ENCODE measurements around the gene LEO1. TPM values are rescaled to one million over a fixed set of nuclear protein-coding genes. Genes with fewer than 3 reads are reported as not detected.
A peak's percentile ranks its signal among the peaks of the same experiment; 100 is the strongest.

Gene LEO1
- total and polyA plus RNA-seq, 2 experiments from 2014 or later: 28.1 to 36.0 TPM

GRCh38 chr15:52014616-52015015 lies 43.0 kb upstream of the LEO1 start:
- Histone ChIP-seq H3F3A (ENCODE audit: insufficient read depth) (peaks cover 28% of the 10 kb centered on the region), H3K4me2 (ENCODE audit: unreplicated experiment) (no peak overlapping the region), H4K20me1 (ENCODE audit: insufficient read depth) (no peaks in the 10 kb centered on the region), H2AFZ (no peak overlapping the region), H3K79me2 (ENCODE audit: insufficient read depth) (no peaks in the 10 kb centered on the region), H3K4me3 (no peak overlapping the region), H3K27ac (no peak overlapping the region), H3K9me3 (ENCODE audit: low read depth) (no peaks in the 10 kb centered on the region), H3K27me3 (replicated peaks; ENCODE audit: insufficient read depth) (no peaks in the 10 kb centered on the region), H3K9ac (no peak overlapping the region), H3K4me1 (ENCODE audit: insufficient read depth) (peaks cover 16% of the 10 kb centered on the region), H3K9me2 (ENCODE audit: insufficient read depth) (no peaks in the 10 kb centered on the region), H3K36me3 (ENCODE audit: low read depth) (no peaks in the 10 kb centered on the region)
- 92 to 93% methylated on average over 1 of the region's 1 CpG for WGBS, 2 experiments (ENCODE audit: low coverage in 1 of 2, low lambda C conversion rate in 2 of 2, missing lambda C conversion rate in 2 of 2)
- TF ChIP-seq EZH2 (IDR thresholded peaks at IDR 0.05; ENCODE audit: insufficient read depth, poor library complexity, severe bottlenecking): no peak
- TF ChIP-seq EZH2phosphoT487 (IDR thresholded peaks at IDR 0.05; ENCODE audit: insufficient read depth, low read depth): no peak
- DNase-seq: no peak
- in situ Hi-C loops (cut with MboI): no loop called here

GRCh38 chr15:52013151-52013791 lies 41.7 kb upstream of the LEO1 start:
- no peaks in the 10 kb centered on the region for H3K9me3 ChIP-seq (ENCODE audit: low read depth)
- H3F3A ChIP-seq (ENCODE audit: insufficient read depth): peaks cover 24% of the 10 kb centered on the region
- no peak overlapping the region for H3K4me3 ChIP-seq
- H3K79me2 ChIP-seq (ENCODE audit: insufficient read depth): no peaks in the 10 kb centered on the region
- no peaks in the 10 kb centered on the region for H4K20me1 ChIP-seq (ENCODE audit: insufficient read depth)
- WGBS, 2 experiments (ENCODE audit: low coverage in 1 of 2, low lambda C conversion rate in 2 of 2, missing lambda C conversion rate in 2 of 2): 93 to 98% methylated on average over 3 of the region's 3 CpGs
- no peak overlapping the region for H2AFZ ChIP-seq
- H3K9me2 ChIP-seq (ENCODE audit: insufficient read depth): no peaks in the 10 kb centered on the region
- no peaks in the 10 kb centered on the region for H3K36me3 ChIP-seq (ENCODE audit: low read depth)
- H3K4me2 ChIP-seq (ENCODE audit: unreplicated experiment): no peak overlapping the region
- DNase-seq: peak; percentile 65
- H3K27me3 ChIP-seq (replicated peaks; ENCODE audit: insufficient read depth): no peaks in the 10 kb centered on the region
- in situ Hi-C loops (cut with MboI): no loop called here
- no peak overlapping the region for H3K9ac ChIP-seq
- TF ChIP-seq EZH2 (IDR thresholded peaks at IDR 0.05; ENCODE audit: insufficient read depth, poor library complexity, severe bottlenecking): no peak
- TF ChIP-seq EZH2phosphoT487 (IDR thresholded peaks at IDR 0.05; ENCODE audit: insufficient read depth, low read depth): no peak
- peak overlapping the region; percentile 6 for H3K27ac ChIP-seq
- H3K4me1 ChIP-seq (ENCODE audit: insufficient read depth): peaks cover 12% of the 10 kb centered on the region

- WGBS, 2 experiments (ENCODE audit: low coverage in 1 of 2, low lambda C conversion rate in 2 of 2, missing lambda C conversion rate in 2 of 2): 30 to 57% methylated on average over 2 of the region's 2 CpGs
- Histone ChIP-seq H3K36me3 (ENCODE audit: low read depth) (no peaks in the 10 kb centered on the region), H3K27me3 (replicated peaks; ENCODE audit: insufficient read depth) (no peaks in the 10 kb centered on the region), H3F3A (ENCODE audit: insufficient read depth) (peaks cover 24% of the 10 kb centered on the region), H4K20me1 (ENCODE audit: insufficient read depth) (no peaks in the 10 kb centered on the region), H3K27ac (no peak overlapping the region), H3K9ac (no peak overlapping the region), H3K4me3 (no peak overlapping the region), H3K4me2 (ENCODE audit: unreplicated experiment) (no peak overlapping the region), H3K9me3 (ENCODE audit: low read depth) (no peaks in the 10 kb centered on the region), H3K9me2 (ENCODE audit: insufficient read depth) (no peaks in the 10 kb centered on the region), H2AFZ (no peak overlapping the region), H3K4me1 (ENCODE audit: insufficient read depth) (peaks cover 9% of the 10 kb centered on the region), H3K79me2 (ENCODE audit: insufficient read depth) (no peaks in the 10 kb centered on the region)
- in situ Hi-C loops (cut with MboI): no loop called here
- no peak for DNase-seq
- TF ChIP-seq EZH2phosphoT487 (IDR thresholded peaks at IDR 0.05; ENCODE audit: insufficient read depth, low read depth) (no peak), EZH2 (IDR thresholded peaks at IDR 0.05; ENCODE audit: insufficient read depth, poor library complexity, severe bottlenecking) (no peak)
Measured at GRCh38 chr15:52012210-52012609, 40.6 kb upstream of the LEO1 start.

- Histone ChIP-seq H3K36me3 (ENCODE audit: low read depth) (no peaks in the 10 kb centered on the region), H3K9ac (no peak overlapping the region), H3K4me3 (no peak overlapping the region), H3K4me1 (ENCODE audit: insufficient read depth) (peaks cover 14% of the 10 kb centered on the region), H4K20me1 (ENCODE audit: insufficient read depth) (no peaks in the 10 kb centered on the region), H3K9me3 (ENCODE audit: low read depth) (no peaks in the 10 kb centered on the region), H3K9me2 (ENCODE audit: insufficient read depth) (no peaks in the 10 kb centered on the region), H3K27ac (no peak overlapping the region), H3K4me2 (ENCODE audit: unreplicated experiment) (no peak overlapping the region), H3F3A (ENCODE audit: insufficient read depth) (peaks cover 25% of the 10 kb centered on the region), H3K79me2 (ENCODE audit: insufficient read depth) (no peaks in the 10 kb centered on the region), H2AFZ (no peak overlapping the region), H3K27me3 (replicated peaks; ENCODE audit: insufficient read depth) (no peaks in the 10 kb centered on the region)
- 42 to 48% methylated on average over 3 of the region's 3 CpGs for WGBS, 2 experiments (ENCODE audit: low coverage in 1 of 2, low lambda C conversion rate in 2 of 2, missing lambda C conversion rate in 2 of 2)
- no peak for TF ChIP-seq EZH2 (IDR thresholded peaks at IDR 0.05; ENCODE audit: insufficient read depth, poor library complexity, severe bottlenecking)
- TF ChIP-seq EZH2phosphoT487 (IDR thresholded peaks at IDR 0.05; ENCODE audit: insufficient read depth, low read depth): no peak
- no peak for DNase-seq
- in situ Hi-C loops (cut with MboI): no loop called here
Measured at GRCh38 chr15:52011711-52012144, 40.1 kb upstream of the LEO1 start.

Measured in GM23248 (cell line).